Endothelial cell of umbilical vein (primary cell): Measurements from ENCODE around the gene DENND1A. TPM values are rescaled to one million over a fixed set of nuclear protein-coding genes. Genes with fewer than 3 reads are reported as not detected.

Source experiments
- BruUV-seq: library from RNA; stranded (reverse); fragments of 400-500 nt; replicated peaks from 2 replicates; lab custom pipeline; 2021; lab: Mats Ljungman, UMichigan
- CTCF ChIA-PET: fragments of 300-600, 350-600 bp; sonication (Branson Sonifier 250); formaldehyde crosslinking; loops from one replicate; lab custom pipeline; 2021; ENCODE audit warnings: antibody characterized with exemption, inconsistent platforms; lab: Charles Lee
- POLR2A ChIA-PET: fragments of 300-600, 350-600 bp; sonication (Branson Sonifier 250); formaldehyde crosslinking; loops from one replicate; lab custom pipeline; 2021; ENCODE audit warnings: antibody characterized with exemption, inconsistent platforms; lab: Charles Lee
- DNase-seq: peaks from one replicate; pipeline ENCODE4 v3.0.0-alpha.2; 2011; ENCODE audit warnings: low read depth, low spot score
- FAIRE-seq: peaks from 2 replicates; lab custom pipeline; 2011; peaks lifted over from hg19 to GRCh38; lab: Jason Lieb, UNC
- H2AFZ ChIP-seq: 2 replicates; pipeline ENCODE4 v1.6.0; 2012; ENCODE audit warnings: low read depth, low read length, control low read depth, inconsistent platforms
- H3K27ac ChIP-seq: 2 replicates; pipeline ENCODE4 v1.5.1; 2011; ENCODE audit warnings: low read depth, mild to moderate bottlenecking, control low read depth, low read length, moderate library complexity; ENCODE audit not compliant: insufficient read depth
- H3K27me3 ChIP-seq, 2 experiments: 2 replicates each; pipeline versions ENCODE4 v1.6.0 to v1.6.1; 2011; ENCODE audit warnings: low read length in 2 of 2, mixed read lengths in 1 of 2; ENCODE audit not compliant: control insufficient read depth in 2 of 2, insufficient read depth in 2 of 2
- H3K36me3 ChIP-seq, 2 experiments: 2 replicates in 1 of 2; 3 replicates in 1 of 2; pipeline ENCODE4 v1.5.1; 2011; ENCODE audit warnings: low read length in 2 of 2, mild to moderate bottlenecking in 1 of 2, moderate library complexity in 1 of 2; ENCODE audit not compliant: control insufficient read depth in 2 of 2, insufficient read depth in 2 of 2; ENCODE audit errors: extremely low read depth in 1 of 2
- H3K4me1 ChIP-seq: 3 replicates; pipeline ENCODE4 v1.5.1; 2011; ENCODE audit warnings: mild to moderate bottlenecking, low read length; ENCODE audit not compliant: control insufficient read depth, insufficient read depth; ENCODE audit errors: extremely low read depth
- H3K4me2 ChIP-seq: 2 replicates; pipeline ENCODE4 v1.6.1; 2011; ENCODE audit warnings: low read length, control low read depth, mixed read lengths; ENCODE audit not compliant: insufficient read depth
- H3K4me3 ChIP-seq, 3 experiments: fragments of 200-600 bp in 1 of 3; sonication (generic), shearing (Covaris generic) in 1 of 3; replicated peaks in 1 of 3; 2 replicates each; pipeline ENCODE4 v1.5.1; 2011 to 2016; ENCODE audit warnings: control low read depth in 3 of 3, low read length in 3 of 3, mild to moderate bottlenecking in 2 of 3, inconsistent platforms in 1 of 3, low read depth in 1 of 3, moderate library complexity in 1 of 3; ENCODE audit not compliant: insufficient read depth in 1 of 3
- H3K79me2 ChIP-seq: 2 replicates; pipeline ENCODE4 v1.6.0; 2012; ENCODE audit warnings: low read length, inconsistent platforms; ENCODE audit not compliant: control insufficient read depth, insufficient read depth
- H3K9ac ChIP-seq: replicated peaks from 2 replicates; pipeline ENCODE3; 2011; ENCODE audit warnings: low read length, control low read depth; ENCODE audit not compliant: insufficient read depth; ENCODE audit errors: extremely low read depth
- H3K9me1 ChIP-seq: replicated peaks from 3 replicates; pipeline ENCODE4 v1.6.0; 2011; ENCODE audit warnings: mild to moderate bottlenecking, low read length; ENCODE audit not compliant: control insufficient read depth, insufficient read depth; ENCODE audit errors: extremely low read depth
- H3K9me3 ChIP-seq: replicated peaks from 2 replicates; pipeline ENCODE4 v1.5.1; 2012; ENCODE audit warnings: low read length, inconsistent platforms; ENCODE audit not compliant: control insufficient read depth, insufficient read depth
- H4K20me1 ChIP-seq: replicated peaks from 2 replicates; pipeline ENCODE3; 2011; ENCODE audit warnings: mild to moderate bottlenecking, low read length; ENCODE audit not compliant: control insufficient read depth, insufficient read depth; ENCODE audit errors: extremely low read depth
- CTCF ChIP-seq, 2 donors: IDR thresholded peaks; 1 replicate in 1 of 2; 2 replicates in 1 of 2; pipeline ENCODE4 v1.5.1; 2011; ENCODE audit warnings: low read length in 2 of 2, mild to moderate bottlenecking in 2 of 2, moderate library complexity in 2 of 2, control low read depth in 1 of 2, inconsistent platforms in 1 of 2, low read depth in 1 of 2; ENCODE audit not compliant: insufficient read depth in 1 of 2; ENCODE audit errors: extremely low read depth in 1 of 2
- EZH2 ChIP-seq: IDR thresholded peaks from 2 replicates; pipeline ENCODE4 v1.6.1; 2012; ENCODE audit warnings: borderline replicate concordance, low read depth, mild to moderate bottlenecking, moderate library complexity, low read length, inconsistent platforms; ENCODE audit not compliant: severe bottlenecking
- FOS ChIP-seq: IDR thresholded peaks from 2 replicates; pipeline ENCODE4 v1.6.1; 2011; ENCODE audit warnings: mild to moderate bottlenecking, low read length, moderate library complexity, borderline replicate concordance; ENCODE audit not compliant: insufficient read depth
- GATA2 ChIP-seq: IDR thresholded peaks from 2 replicates; pipeline ENCODE4 v1.7.0; 2011; ENCODE audit warnings: low read depth, mild to moderate bottlenecking, moderate library complexity, mixed read lengths, low read length; ENCODE audit not compliant: insufficient read length, insufficient read depth
- JUN ChIP-seq: IDR thresholded peaks from 2 replicates; pipeline ENCODE4 v1.6.1; 2011; ENCODE audit warnings: borderline replicate concordance, low read depth; ENCODE audit not compliant: insufficient read length, insufficient read depth
- MAX ChIP-seq: IDR thresholded peaks from 2 replicates; pipeline ENCODE4 v1.6.1; 2011; ENCODE audit not compliant: insufficient read depth, insufficient read length
- MYC ChIP-seq: IDR thresholded peaks from one replicate; pipeline ENCODE4 v1.6.1; 2011; ENCODE audit warnings: mild to moderate bottlenecking, low read depth, low read length
- POLR2A ChIP-seq: IDR thresholded peaks from 2 replicates; pipeline ENCODE4 v1.6.1; 2012; ENCODE audit warnings: low read depth, mild to moderate bottlenecking, control low read depth, low read length
- POLR2AphosphoS5 ChIP-seq: IDR thresholded peaks from 2 replicates; pipeline ENCODE4 v1.6.1; 2012; ENCODE audit warnings: low read depth, mild to moderate bottlenecking, control low read depth, low read length, moderate library complexity; ENCODE audit not compliant: insufficient read depth
- dilution Hi-C: fragments of 300-500 bp; cut with MboI; formaldehyde crosslinking; loops from one replicate; pipeline ENCODE4 v1.15.0; 2019; ENCODE audit warnings: low sequenced_read_pairs; ENCODE audit not compliant: extremely low pct_ligation_motif_present
- intact Hi-C: fragments of 100-400 bp; cut with micrococcal nuclease; formaldehyde crosslinking; loops from one replicate; pipeline ENCODE4 v1.10.0; 2022
- polyA plus RNA-seq, 4 experiments: library from polyadenylated mRNA; depleted of rRNA in 3 of 4; stranded (reverse) in 3 of 4; unstranded in 1 of 4; fragments of >200 nt; gene quantifications; 2 replicates each; pipeline versions ENCODE4 v1.2.1 to v1.2.3, GENCODE V29; 2011 to 2012; ENCODE audit warnings: missing spikeins in 1 of 4
- total RNA-seq: library from RNA; stranded (reverse); gene quantifications from 2 replicates; pipeline ENCODE4 v1.2.3, GENCODE V29; 2021

DENND1A gene
- total and polyA plus RNA-seq, 2 donors (not counting 3 experiments of a cell fraction or from before 2014, with no cell fraction given) = 18.5 to 24.5 TPM

GRCh38 chr9:123861756-123862120 is 68.2 kb downstream of the DENND1A start:
- Histone ChIP-seq H3K4me3 (no peak overlapping the region), H2AFZ (no peak overlapping the region), H3K36me3 (no peaks in the 10 kb centered on the region), H3K79me2 (no peaks in the 10 kb centered on the region), H3K9ac (no peak overlapping the region), H3K27ac (no peak overlapping the region), H4K20me1 (no peaks in the 10 kb centered on the region), H3K9me1 (no peaks in the 10 kb centered on the region), H3K9me3 (no peaks in the 10 kb centered on the region), H3K4me1 (no peaks in the 10 kb centered on the region), H3K27me3 (no peaks in the 10 kb centered on the region), H3K4me2 (no peak overlapping the region)
- dilution Hi-C loops = no loop called here
- intact Hi-C loops = no loop called here
- ChIA-PET CTCF (interaction anchor here (1.0 kb wide), 1 partner anchor 9 kb away, joined by 3 read pairs; no protein-coding TSS in a partner anchor), POLR2A (no interaction called here)
- BruUV-seq = no TSS peak
- DNase-seq (no peak), FAIRE-seq (no peak)
- TF ChIP-seq JUN (no peak), CTCF (IDR thresholded peaks at IDR 0.05; ENCODE audit: extremely low read depth in 1 of 2, insufficient read depth in 1 of 2, low read depth in 1 of 2, low read length in 2 of 2) (no peak), POLR2AphosphoS5 (no peak), EZH2 (no peak), FOS (no peak), MYC (no peak), GATA2 (no peak), POLR2A (no peak), MAX (no peak)
